HEK293 (cell line): ENCODE results near the gene NELL2.

Experiments used
- ZNF311 ChIP-seq: fragments of 450-650 bp; formaldehyde crosslinking; IDR thresholded peaks from 2 replicates; pipeline ENCODE4 v1.5.1; 2017; ENCODE audit warnings: missing biosample characterization, missing genetic modification characterization, borderline replicate concordance
- TF ChIP-seq, protein P1 (sequence below): fragments of 450-650 bp; formaldehyde crosslinking; IDR thresholded peaks from 2 replicates; pipeline ENCODE4 v1.5.1; 2016; ENCODE audit warnings: missing biosample characterization, missing genetic modification characterization, low read depth
- TF ChIP-seq, protein P2 (sequence below): fragments of 450-650 bp; formaldehyde crosslinking; IDR thresholded peaks from 2 replicates; pipeline ENCODE4 v1.5.1; 2016; ENCODE audit warnings: missing biosample characterization, missing genetic modification characterization

DNA sequence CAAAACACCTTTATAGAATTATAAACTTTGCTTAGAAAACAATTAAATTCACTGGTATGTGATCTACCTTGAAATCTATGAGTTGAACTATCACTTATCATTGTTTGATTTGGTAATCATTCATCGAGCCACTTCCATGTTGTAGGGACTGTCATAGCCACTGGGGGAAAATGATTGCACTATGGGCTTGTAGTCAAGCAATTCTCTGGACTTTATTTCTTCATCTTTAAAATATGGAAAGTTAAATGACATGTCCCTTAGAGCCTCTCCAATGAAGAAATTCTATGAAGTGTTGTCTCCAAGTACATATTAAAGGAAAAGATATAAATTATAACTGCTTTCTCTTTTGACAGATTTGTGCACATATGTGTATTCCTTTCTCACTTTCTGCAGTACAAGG lies 97.3 kb downstream of the NELL2 start:
- TF ChIP-seq ZNF311 (tag by site-specific recombination) = no peak
- TF ChIP-seq, protein P1, sequence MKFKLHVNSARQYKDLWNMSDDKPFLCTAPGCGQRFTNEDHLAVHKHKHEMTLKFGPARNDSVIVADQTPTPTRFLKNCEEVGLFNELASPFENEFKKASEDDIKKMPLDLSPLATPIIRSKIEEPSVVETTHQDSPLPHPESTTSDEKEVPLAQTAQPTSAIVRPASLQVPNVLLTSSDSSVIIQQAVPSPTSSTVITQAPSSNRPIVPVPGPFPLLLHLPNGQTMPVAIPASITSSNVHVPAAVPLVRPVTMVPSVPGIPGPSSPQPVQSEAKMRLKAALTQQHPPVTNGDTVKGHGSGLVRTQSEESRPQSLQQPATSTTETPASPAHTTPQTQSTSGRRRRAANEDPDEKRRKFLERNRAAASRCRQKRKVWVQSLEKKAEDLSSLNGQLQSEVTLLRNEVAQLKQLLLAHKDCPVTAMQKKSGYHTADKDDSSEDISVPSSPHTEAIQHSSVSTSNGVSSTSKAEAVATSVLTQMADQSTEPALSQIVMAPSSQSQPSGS (tag by site-specific recombination) = no peak
- TF ChIP-seq, protein P2, sequence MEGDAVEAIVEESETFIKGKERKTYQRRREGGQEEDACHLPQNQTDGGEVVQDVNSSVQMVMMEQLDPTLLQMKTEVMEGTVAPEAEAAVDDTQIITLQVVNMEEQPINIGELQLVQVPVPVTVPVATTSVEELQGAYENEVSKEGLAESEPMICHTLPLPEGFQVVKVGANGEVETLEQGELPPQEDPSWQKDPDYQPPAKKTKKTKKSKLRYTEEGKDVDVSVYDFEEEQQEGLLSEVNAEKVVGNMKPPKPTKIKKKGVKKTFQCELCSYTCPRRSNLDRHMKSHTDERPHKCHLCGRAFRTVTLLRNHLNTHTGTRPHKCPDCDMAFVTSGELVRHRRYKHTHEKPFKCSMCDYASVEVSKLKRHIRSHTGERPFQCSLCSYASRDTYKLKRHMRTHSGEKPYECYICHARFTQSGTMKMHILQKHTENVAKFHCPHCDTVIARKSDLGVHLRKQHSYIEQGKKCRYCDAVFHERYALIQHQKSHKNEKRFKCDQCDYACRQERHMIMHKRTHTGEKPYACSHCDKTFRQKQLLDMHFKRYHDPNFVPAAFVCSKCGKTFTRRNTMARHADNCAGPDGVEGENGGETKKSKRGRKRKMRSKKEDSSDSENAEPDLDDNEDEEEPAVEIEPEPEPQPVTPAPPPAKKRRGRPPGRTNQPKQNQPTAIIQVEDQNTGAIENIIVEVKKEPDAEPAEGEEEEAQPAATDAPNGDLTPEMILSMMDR (tag by site-specific recombination) = no peak
